Liver (tissue), 9 donors: ENCODE results near the gene HYPK. TPM values are rescaled to one million over a fixed set of nuclear protein-coding genes. Genes with fewer than 3 reads are reported as not detected.

Experiments used
- DNase-seq: peaks from one replicate; pipeline ENCODE4 v3.0.0-alpha.2; 2017; ENCODE audit warnings: low spot score
- H3K27ac ChIP-seq, 2 donors: one replicate each; pipeline ENCODE4 v1.7.0; 2013; ENCODE audit warnings: inconsistent platforms in 2 of 2, low read length in 2 of 2, control low read depth in 1 of 2, low read depth in 1 of 2, mild to moderate bottlenecking in 1 of 2
- H3K27me3 ChIP-seq, 4 donors: one replicate each; pipeline versions ENCODE4 v1.6.1 to v1.7.0; 2013; ENCODE audit warnings: low read length in 3 of 4, inconsistent platforms in 1 of 4, mild to moderate bottlenecking in 1 of 4, moderate library complexity in 1 of 4; ENCODE audit not compliant: control insufficient read depth in 4 of 4, insufficient read depth in 4 of 4
- H3K36me3 ChIP-seq, 4 donors: one replicate each; pipeline versions ENCODE4 v1.6.1 to v1.7.0; 2013; ENCODE audit warnings: low read length in 3 of 4, mild to moderate bottlenecking in 3 of 4, low read depth in 1 of 4, moderate library complexity in 1 of 4; ENCODE audit not compliant: control insufficient read depth in 4 of 4, insufficient read depth in 3 of 4
- H3K4me1 ChIP-seq, 4 donors: one replicate each; pipeline versions ENCODE4 v1.6.1 to v1.7.0; 2013; ENCODE audit warnings: low read length in 3 of 4, mild to moderate bottlenecking in 3 of 4, moderate library complexity in 1 of 4; ENCODE audit not compliant: control insufficient read depth in 4 of 4, insufficient read depth in 4 of 4
- H3K4me3 ChIP-seq, 3 donors: one replicate each; pipeline versions ENCODE4 v1.6.1 to v1.7.0; 2013; ENCODE audit warnings: low read length in 3 of 3, control low read depth in 1 of 3, low read depth in 1 of 3, mild to moderate bottlenecking in 1 of 3
- H3K9ac ChIP-seq, 2 donors: one replicate each; pipeline ENCODE4 v1.7.0; 2013; ENCODE audit warnings: low read length in 2 of 2, mild to moderate bottlenecking in 2 of 2, moderate library complexity in 2 of 2, control low read depth in 1 of 2, low read depth in 1 of 2
- H3K9me3 ChIP-seq, 4 donors: one replicate each; pipeline versions ENCODE4 v1.6.1 to v1.7.0; 2013; ENCODE audit warnings: low read length in 3 of 4; ENCODE audit not compliant: control insufficient read depth in 4 of 4
- EGR1 ChIP-seq, 2 donors: IDR thresholded peaks; 2 replicates each; pipeline ENCODE4 v1.6.1; 2016 to 2018; ENCODE audit warnings: antibody characterized with exemption in 2 of 2, low read depth in 2 of 2
- FOXA1 ChIP-seq: IDR thresholded peaks from 2 replicates; pipeline ENCODE4 v1.6.1; 2016; ENCODE audit warnings: antibody characterized with exemption
- FOXA2 ChIP-seq: IDR thresholded peaks from 2 replicates; pipeline ENCODE4 v1.6.1; 2016; ENCODE audit warnings: antibody characterized with exemption
- GABPA ChIP-seq, 2 donors: IDR thresholded peaks in 1 of 2; conservative IDR thresholded peaks in 1 of 2; 2 replicates each; pipeline ENCODE4 v1.6.1; 2016; ENCODE audit warnings: antibody characterized with exemption in 2 of 2, mild to moderate bottlenecking in 1 of 2, moderate library complexity in 1 of 2
- HNF4A ChIP-seq, 2 donors: conservative IDR thresholded peaks; 2 replicates each; pipeline ENCODE4 v1.6.1; 2016; ENCODE audit warnings: antibody characterized with exemption in 2 of 2, mild to moderate bottlenecking in 2 of 2
- HNF4G ChIP-seq: IDR thresholded peaks from 2 replicates; pipeline ENCODE4 v1.6.1; 2016; ENCODE audit warnings: antibody characterized with exemption
- JUND ChIP-seq, 2 donors: IDR thresholded peaks; 2 replicates each; pipeline ENCODE4 v1.6.1; 2016; ENCODE audit warnings: antibody characterized with exemption in 2 of 2
- RAD21 ChIP-seq, 2 donors: IDR thresholded peaks; 2 replicates each; pipeline ENCODE4 v1.6.1; 2016; ENCODE audit warnings: antibody characterized with exemption in 2 of 2, mild to moderate bottlenecking in 2 of 2
- RXRA ChIP-seq, 2 donors: IDR thresholded peaks; 2 replicates each; pipeline ENCODE4 v1.6.1; 2017 to 2018; ENCODE audit warnings: antibody characterized with exemption in 2 of 2, mild to moderate bottlenecking in 1 of 2
- SP1 ChIP-seq: IDR thresholded peaks from 2 replicates; pipeline ENCODE4 v1.6.1; 2018; ENCODE audit warnings: antibody characterized with exemption, mild to moderate bottlenecking
- TAF1 ChIP-seq: conservative IDR thresholded peaks from 2 replicates; pipeline ENCODE4 v1.6.1; 2016; ENCODE audit warnings: antibody characterized with exemption, mild to moderate bottlenecking
- YY1 ChIP-seq: IDR thresholded peaks from 2 replicates; pipeline ENCODE4 v1.6.1; 2016; ENCODE audit warnings: antibody characterized with exemption, mild to moderate bottlenecking
- WGBS: extraction: QIAGEN DNeasy Blood & Tissue Kit; methylation state at CpG from one replicate; pipeline ENCODE4 v1.1.7; 2013; 5-methylcytosine and 5-hydroxymethylcytosine counted together
- polyA plus RNA-seq, 2 donors: library from polyadenylated mRNA; stranded (reverse) in 1 of 2; unstranded in 1 of 2; fragments of 200-250 nt in 1 of 2; fragments of >200 nt in 1 of 2; fragmentation: Nextera tagmentation in 1 of 2; extraction: Ambion mirVana in 1 of 2; gene quantifications; one replicate each; pipeline versions ENCODE4 v1.2.1 to v1.2.3, GENCODE V29; 2013 to 2015
- total RNA-seq, 2 donors: library from RNA; depleted of rRNA; stranded (reverse); fragments of >200 nt; gene quantifications; one replicate each; pipeline ENCODE4 v1.2.3, GENCODE V29; 2014
- TF ChIP-seq, protein P1 (sequence below): fragments of 150-350 bp; IDR thresholded peaks from 2 replicates; pipeline ENCODE4 v1.5.1; 2017; ENCODE audit warnings: improper control_type of control experiment, low read depth, low read length; ENCODE audit not compliant: missing input control
- TF ChIP-seq, protein P2 (sequence below): IDR thresholded peaks from 2 replicates; pipeline ENCODE4 v1.6.1; 2016; ENCODE audit warnings: antibody characterized with exemption, mild to moderate bottlenecking
- TF ChIP-seq, protein P3 (sequence below): IDR thresholded peaks from 2 replicates; pipeline ENCODE4 v1.6.1; 2016; ENCODE audit warnings: antibody characterized with exemption
- donor health status: healthy.
- donor health status: healthy.
- donor health status: healthy.
- donor health status: healthy.
- donor health status: healthy.

HYPK gene
- total and polyA plus RNA-seq, 4 donors: 4.8 to 18.7 (median 7.4) TPM

DNA sequence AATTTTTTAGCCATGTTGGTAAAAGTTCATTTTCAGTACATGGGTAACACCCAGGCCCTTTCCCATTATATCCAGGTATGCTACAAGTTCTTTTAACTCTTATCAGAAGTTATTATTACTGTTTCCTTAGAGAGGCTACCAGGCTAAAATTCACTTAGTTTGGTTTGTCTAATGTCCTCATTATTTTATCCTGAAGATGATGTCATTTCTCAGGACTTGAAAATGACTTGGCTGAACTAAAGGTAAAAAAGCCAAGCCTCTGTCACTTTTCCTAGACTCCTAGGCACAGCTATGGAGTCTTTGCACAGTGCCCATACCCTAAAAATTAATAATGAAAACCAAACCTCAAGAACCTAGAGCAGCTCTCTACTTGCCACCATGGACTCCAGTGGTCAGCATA lies 27.8 kb upstream of the HYPK start:
- H3K27me3 ChIP-seq: no peaks in the 10 kb centered on the region
- no peak overlapping the region for H3K27ac ChIP-seq
- peaks cover 12 to 60% (median 55%) of the 10 kb centered on the region in 4 donors for H3K36me3 ChIP-seq
- no peak for DNase-seq
- no peak overlapping the region for H3K4me3 ChIP-seq
- H3K4me1 ChIP-seq: peaks cover 0 to 21% (median 10%) of the 10 kb centered on the region in 4 donors
- no peak overlapping the region for H3K9ac ChIP-seq
- no peak for TF ChIP-seq FOXA2
- H3K9me3 ChIP-seq: no peaks in the 10 kb centered on the region

DNA sequence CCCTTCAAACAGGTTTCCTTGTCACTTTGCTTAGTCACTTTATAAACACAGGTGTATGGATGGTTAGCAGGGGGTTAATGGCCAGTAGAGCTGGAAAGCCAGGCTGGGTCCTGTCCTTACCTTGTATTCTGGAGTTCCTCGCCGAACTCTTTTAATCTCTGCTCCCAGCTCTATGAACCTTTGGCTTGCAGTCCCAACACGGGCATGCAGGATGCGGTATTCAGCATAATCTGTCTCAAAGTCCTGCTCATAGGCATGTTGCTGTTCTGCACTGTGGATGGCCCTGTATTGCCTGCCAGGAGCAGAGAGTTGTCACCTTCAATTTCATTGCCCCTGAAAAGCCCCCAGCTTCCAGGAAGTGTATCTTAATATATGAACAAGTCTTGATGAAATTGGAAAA lies 26.3 kb upstream of the HYPK start:
- WGBS: 65% methylated on average over 4 of the region's 4 CpGs
- H3K27me3 ChIP-seq: no peaks in the 10 kb centered on the region
- H3K9me3 ChIP-seq: no peaks in the 10 kb centered on the region
- no peak overlapping the region for H3K9ac ChIP-seq
- H3K27ac ChIP-seq: no peak overlapping the region
- no peak for TF ChIP-seq JUND (IDR thresholded peaks at IDR 0.05)
- TF ChIP-seq HNF4A (conservative IDR thresholded peaks at IDR 0.05): no peak
- no peak for TF ChIP-seq FOXA2
- TF ChIP-seq SP1: no peak
- TF ChIP-seq, protein P1, sequence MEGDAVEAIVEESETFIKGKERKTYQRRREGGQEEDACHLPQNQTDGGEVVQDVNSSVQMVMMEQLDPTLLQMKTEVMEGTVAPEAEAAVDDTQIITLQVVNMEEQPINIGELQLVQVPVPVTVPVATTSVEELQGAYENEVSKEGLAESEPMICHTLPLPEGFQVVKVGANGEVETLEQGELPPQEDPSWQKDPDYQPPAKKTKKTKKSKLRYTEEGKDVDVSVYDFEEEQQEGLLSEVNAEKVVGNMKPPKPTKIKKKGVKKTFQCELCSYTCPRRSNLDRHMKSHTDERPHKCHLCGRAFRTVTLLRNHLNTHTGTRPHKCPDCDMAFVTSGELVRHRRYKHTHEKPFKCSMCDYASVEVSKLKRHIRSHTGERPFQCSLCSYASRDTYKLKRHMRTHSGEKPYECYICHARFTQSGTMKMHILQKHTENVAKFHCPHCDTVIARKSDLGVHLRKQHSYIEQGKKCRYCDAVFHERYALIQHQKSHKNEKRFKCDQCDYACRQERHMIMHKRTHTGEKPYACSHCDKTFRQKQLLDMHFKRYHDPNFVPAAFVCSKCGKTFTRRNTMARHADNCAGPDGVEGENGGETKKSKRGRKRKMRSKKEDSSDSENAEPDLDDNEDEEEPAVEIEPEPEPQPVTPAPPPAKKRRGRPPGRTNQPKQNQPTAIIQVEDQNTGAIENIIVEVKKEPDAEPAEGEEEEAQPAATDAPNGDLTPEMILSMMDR: no peak
- no peak for TF ChIP-seq GABPA (IDR thresholded peaks at IDR 0.05 in 1 of 2, conservative IDR thresholded peaks at IDR 0.05 in 1 of 2)
- no peak for TF ChIP-seq HNF4G
- no peak for TF ChIP-seq RXRA (IDR thresholded peaks at IDR 0.05)
- TF ChIP-seq, protein P2, sequence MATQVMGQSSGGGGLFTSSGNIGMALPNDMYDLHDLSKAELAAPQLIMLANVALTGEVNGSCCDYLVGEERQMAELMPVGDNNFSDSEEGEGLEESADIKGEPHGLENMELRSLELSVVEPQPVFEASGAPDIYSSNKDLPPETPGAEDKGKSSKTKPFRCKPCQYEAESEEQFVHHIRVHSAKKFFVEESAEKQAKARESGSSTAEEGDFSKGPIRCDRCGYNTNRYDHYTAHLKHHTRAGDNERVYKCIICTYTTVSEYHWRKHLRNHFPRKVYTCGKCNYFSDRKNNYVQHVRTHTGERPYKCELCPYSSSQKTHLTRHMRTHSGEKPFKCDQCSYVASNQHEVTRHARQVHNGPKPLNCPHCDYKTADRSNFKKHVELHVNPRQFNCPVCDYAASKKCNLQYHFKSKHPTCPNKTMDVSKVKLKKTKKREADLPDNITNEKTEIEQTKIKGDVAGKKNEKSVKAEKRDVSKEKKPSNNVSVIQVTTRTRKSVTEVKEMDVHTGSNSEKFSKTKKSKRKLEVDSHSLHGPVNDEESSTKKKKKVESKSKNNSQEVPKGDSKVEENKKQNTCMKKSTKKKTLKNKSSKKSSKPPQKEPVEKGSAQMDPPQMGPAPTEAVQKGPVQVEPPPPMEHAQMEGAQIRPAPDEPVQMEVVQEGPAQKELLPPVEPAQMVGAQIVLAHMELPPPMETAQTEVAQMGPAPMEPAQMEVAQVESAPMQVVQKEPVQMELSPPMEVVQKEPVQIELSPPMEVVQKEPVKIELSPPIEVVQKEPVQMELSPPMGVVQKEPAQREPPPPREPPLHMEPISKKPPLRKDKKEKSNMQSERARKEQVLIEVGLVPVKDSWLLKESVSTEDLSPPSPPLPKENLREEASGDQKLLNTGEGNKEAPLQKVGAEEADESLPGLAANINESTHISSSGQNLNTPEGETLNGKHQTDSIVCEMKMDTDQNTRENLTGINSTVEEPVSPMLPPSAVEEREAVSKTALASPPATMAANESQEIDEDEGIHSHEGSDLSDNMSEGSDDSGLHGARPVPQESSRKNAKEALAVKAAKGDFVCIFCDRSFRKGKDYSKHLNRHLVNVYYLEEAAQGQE: no peak
- no peak for DNase-seq
- no peak overlapping the region for H3K4me3 ChIP-seq
- peaks cover 6 to 48% (median 43%) of the 10 kb centered on the region in 4 donors for H3K36me3 ChIP-seq
- H3K4me1 ChIP-seq: peaks cover 0 to 21% (median 11%) of the 10 kb centered on the region in 4 donors

DNA sequence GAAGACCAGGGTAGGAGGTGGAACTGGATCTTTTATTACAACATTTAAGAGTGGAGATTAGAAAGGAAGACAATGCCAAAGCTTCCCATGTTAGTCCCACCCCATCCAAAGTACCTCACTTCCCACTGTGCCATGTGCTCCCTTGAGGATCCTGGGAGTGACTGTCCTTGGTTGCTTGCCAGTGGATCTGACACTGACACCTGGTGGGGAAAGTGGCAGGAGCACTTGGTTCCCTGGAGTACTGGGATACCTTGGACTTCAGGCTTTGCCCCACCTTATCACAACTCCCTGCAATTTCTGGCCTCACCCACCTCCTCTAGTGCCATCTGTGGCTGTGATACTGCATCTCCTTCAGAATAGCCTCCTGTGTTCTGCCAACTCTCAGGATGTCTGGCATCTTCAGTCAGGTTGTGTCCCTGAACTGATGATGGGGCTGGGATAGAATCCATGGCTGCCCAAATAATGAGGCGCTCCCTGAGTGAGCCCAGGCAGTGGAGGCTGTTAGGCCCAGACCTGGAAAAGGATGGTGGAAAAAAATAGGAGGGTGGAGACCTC lies 24.9 kb upstream of the HYPK start:
- Histone ChIP-seq H3K36me3 (peaks cover 5 to 34% (median 30%) of the 10 kb centered on the region in 4 donors), H3K4me3 (no peak overlapping the region), H3K27me3 (no peaks in the 10 kb centered on the region), H3K4me1 (peaks cover 0 to 21% (median 11%) of the 10 kb centered on the region in 4 donors), H3K9me3 (no peaks in the 10 kb centered on the region), H3K27ac (peak overlapping the region in 1 of 2 donors; percentile 84), H3K9ac (no peak overlapping the region)
- 90% methylated on average over 1 of the region's 1 CpG for WGBS
- DNase-seq: peak; percentile 44
- no peak for TF ChIP-seq JUND (IDR thresholded peaks at IDR 0.05)
- TF ChIP-seq, protein P1: peak; percentile 46
- no peak for TF ChIP-seq FOXA1
- no peak for TF ChIP-seq YY1
- TF ChIP-seq RXRA (IDR thresholded peaks at IDR 0.05): peak in 1 of 2 donors; percentile 19
- no peak for TF ChIP-seq TAF1
- peak in 1 of 2 donors; percentile 19 for TF ChIP-seq GABPA (IDR thresholded peaks at IDR 0.05 in 1 of 2, conservative IDR thresholded peaks at IDR 0.05 in 1 of 2)
- TF ChIP-seq, protein P2: no peak
- TF ChIP-seq, protein P3, sequence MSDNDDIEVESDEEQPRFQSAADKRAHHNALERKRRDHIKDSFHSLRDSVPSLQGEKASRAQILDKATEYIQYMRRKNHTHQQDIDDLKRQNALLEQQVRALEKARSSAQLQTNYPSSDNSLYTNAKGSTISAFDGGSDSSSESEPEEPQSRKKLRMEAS: peak; percentile 55
- TF ChIP-seq RAD21 (IDR thresholded peaks at IDR 0.05): peak; percentile 46 to 63
- TF ChIP-seq EGR1 (IDR thresholded peaks at IDR 0.05; ENCODE audit: low read depth in 2 of 2): no peak
- peak; percentile 69 to 79 for TF ChIP-seq HNF4A (conservative IDR thresholded peaks at IDR 0.05)
